DOHH2 (cell line): ENCODE results near the gene PLEKHG4.

Experiments
- EZH2phosphoT487 ChIP-seq: fragments of 200-600 bp; sonication (generic); IDR thresholded peaks from 2 replicates; pipeline ENCODE4 v1.6.1; 2017; ENCODE audit warnings: borderline replicate concordance, mild to moderate bottlenecking, antibody characterized with exemption, low read length, moderate library complexity, mixed read lengths
- TF ChIP-seq, protein P1 (sequence below): fragments of 200-600 bp; sonication (generic); IDR thresholded peaks from one replicate; pipeline ENCODE4 v1.5.1; 2014; ENCODE audit warnings: antibody characterized with exemption, mild to moderate bottlenecking, low read depth, low read length; ENCODE audit not compliant: poor library complexity, severe bottlenecking

DNA sequence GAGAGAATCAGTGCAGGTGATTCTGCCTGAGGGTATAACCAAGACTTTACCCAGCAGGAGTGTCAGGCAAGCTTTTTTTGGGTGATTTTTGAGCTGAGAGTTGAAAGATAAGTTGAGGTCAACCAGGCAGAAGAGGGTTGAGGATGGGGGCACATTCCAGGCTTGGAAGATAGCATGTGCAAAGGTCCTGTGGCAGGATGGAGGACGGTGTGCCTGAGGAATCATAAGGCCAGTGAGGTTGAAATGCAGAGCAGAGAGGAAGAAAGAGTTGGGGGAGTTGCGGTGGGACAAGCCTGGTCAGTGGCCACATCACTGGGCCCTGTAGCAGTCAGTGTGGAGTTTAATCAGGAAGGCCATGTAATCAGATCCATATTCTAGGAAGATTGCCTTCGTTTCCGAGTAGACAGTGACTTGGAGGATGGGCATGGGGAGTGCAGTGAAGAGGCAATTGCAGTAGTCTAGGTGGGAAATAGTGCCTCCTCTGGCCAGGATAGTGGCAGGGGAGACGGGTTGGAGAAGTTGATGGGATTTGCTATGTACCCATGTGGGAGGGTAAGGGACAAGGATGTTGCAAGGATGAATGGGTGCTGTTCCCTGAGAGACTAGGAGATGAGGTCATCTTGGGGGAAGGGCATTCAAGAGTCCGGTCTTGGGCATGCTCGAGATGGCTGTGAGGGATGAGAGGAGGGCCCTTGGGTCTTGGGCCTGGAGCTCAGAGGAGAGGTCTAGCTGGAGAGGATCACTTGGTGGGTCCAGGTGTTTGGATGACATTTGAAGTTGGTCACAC is 3.9 kb downstream of the PLEKHG4 start:
- TF ChIP-seq, protein P1, sequence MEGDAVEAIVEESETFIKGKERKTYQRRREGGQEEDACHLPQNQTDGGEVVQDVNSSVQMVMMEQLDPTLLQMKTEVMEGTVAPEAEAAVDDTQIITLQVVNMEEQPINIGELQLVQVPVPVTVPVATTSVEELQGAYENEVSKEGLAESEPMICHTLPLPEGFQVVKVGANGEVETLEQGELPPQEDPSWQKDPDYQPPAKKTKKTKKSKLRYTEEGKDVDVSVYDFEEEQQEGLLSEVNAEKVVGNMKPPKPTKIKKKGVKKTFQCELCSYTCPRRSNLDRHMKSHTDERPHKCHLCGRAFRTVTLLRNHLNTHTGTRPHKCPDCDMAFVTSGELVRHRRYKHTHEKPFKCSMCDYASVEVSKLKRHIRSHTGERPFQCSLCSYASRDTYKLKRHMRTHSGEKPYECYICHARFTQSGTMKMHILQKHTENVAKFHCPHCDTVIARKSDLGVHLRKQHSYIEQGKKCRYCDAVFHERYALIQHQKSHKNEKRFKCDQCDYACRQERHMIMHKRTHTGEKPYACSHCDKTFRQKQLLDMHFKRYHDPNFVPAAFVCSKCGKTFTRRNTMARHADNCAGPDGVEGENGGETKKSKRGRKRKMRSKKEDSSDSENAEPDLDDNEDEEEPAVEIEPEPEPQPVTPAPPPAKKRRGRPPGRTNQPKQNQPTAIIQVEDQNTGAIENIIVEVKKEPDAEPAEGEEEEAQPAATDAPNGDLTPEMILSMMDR: no peak
- no peak for TF ChIP-seq EZH2phosphoT487
